IMR-90 (cell line): Measurements from ENCODE around the gene PRSS22. TPM values are rescaled to one million over a fixed set of nuclear protein-coding genes. Genes with fewer than 3 reads are reported as not detected.

Source experiments
- ATAC-seq: fragments of 200-7000 bp; cut with Tn5 transposase; 2 replicates; pipeline ENCODE4 v1.9.1; 2020; ENCODE audit warnings: low read depth, mild to moderate bottlenecking, moderate library complexity
- BruUV-seq: library from RNA; stranded (reverse); fragments of 400-500 nt; replicated peaks from 2 replicates; lab custom pipeline; 2021; lab: Mats Ljungman, UMichigan
- CTCF ChIA-PET: fragments of 300-600 bp; formaldehyde crosslinking; extraction: SDS; loops from one replicate; lab custom pipeline; 2021; ENCODE audit warnings: antibody characterized with exemption; lab: Yijun Ruan, JAX
- POLR2A ChIA-PET: fragments of 300-600 bp; sonication (Branson Sonifier 250); formaldehyde crosslinking; loops from one replicate; lab custom pipeline; 2022; ENCODE audit warnings: antibody characterized with exemption; ENCODE audit not compliant: unreplicated experiment; lab: Charles Lee
- DNase-seq: peaks from one replicate; pipeline ENCODE4 v3.0.0; 2013
- H2AFZ ChIP-seq: replicated peaks from 2 replicates; pipeline ENCODE3; 2013; ENCODE audit warnings: low read length, mild to moderate bottlenecking; ENCODE audit not compliant: poor library complexity
- H2AK5ac ChIP-seq: 2 replicates; pipeline ENCODE4 v1.6.1; 2013; ENCODE audit warnings: low read depth, low read length, inconsistent platforms
- H2AK9ac ChIP-seq: replicated peaks from 2 replicates; pipeline ENCODE3; 2013; ENCODE audit warnings: mild to moderate bottlenecking, low read depth, low read length, moderate library complexity; ENCODE audit not compliant: poor library complexity
- H2BK120ac ChIP-seq: 2 replicates; pipeline ENCODE4 v1.6.1; 2013; ENCODE audit warnings: low read depth, low read length, inconsistent platforms
- H2BK15ac ChIP-seq: 3 replicates; pipeline ENCODE4 v1.6.1; 2013; ENCODE audit warnings: low read depth, low read length, inconsistent platforms
- H2BK20ac ChIP-seq: 2 replicates; pipeline ENCODE4 v1.6.1; 2013; ENCODE audit warnings: low read depth, mild to moderate bottlenecking, inconsistent platforms, low read length, moderate library complexity
- H2BK5ac ChIP-seq: 2 replicates; pipeline ENCODE4 v1.6.1; 2013; ENCODE audit warnings: mild to moderate bottlenecking, low read depth, low read length, inconsistent platforms; ENCODE audit not compliant: poor library complexity, severe bottlenecking
- H3K14ac ChIP-seq: replicated peaks from 2 replicates; pipeline ENCODE4 v1.6.1; 2013; ENCODE audit warnings: low read depth, low read length, inconsistent platforms
- H3K18ac ChIP-seq: 2 replicates; pipeline ENCODE4 v1.6.1; 2013; ENCODE audit warnings: low read depth, low read length, control low read depth
- H3K23ac ChIP-seq: 2 replicates; pipeline ENCODE4 v1.6.1; 2013; ENCODE audit warnings: low read depth, low read length, inconsistent platforms
- H3K27ac ChIP-seq: 2 replicates; pipeline ENCODE4 v1.5.1; 2013; ENCODE audit warnings: mild to moderate bottlenecking, control low read depth, low read length; ENCODE audit not compliant: insufficient read depth
- H3K27me3 ChIP-seq: 2 replicates; pipeline ENCODE4 v1.6.1; 2013; ENCODE audit warnings: low read length; ENCODE audit not compliant: control insufficient read depth, insufficient read depth
- H3K36me3 ChIP-seq: 2 replicates; pipeline ENCODE4 v1.6.1; 2013; ENCODE audit warnings: low read length, mixed read lengths; ENCODE audit not compliant: control insufficient read depth, insufficient read depth
- H3K4ac ChIP-seq: 2 replicates; pipeline ENCODE4 v1.6.1; 2013; ENCODE audit warnings: low read depth, low read length, inconsistent platforms
- H3K4me1 ChIP-seq: 2 replicates; pipeline ENCODE4 v1.6.1; 2013; ENCODE audit warnings: low read length, mixed read lengths; ENCODE audit not compliant: control insufficient read depth, insufficient read depth
- H3K4me2 ChIP-seq: 2 replicates; pipeline ENCODE4 v1.6.1; 2013; ENCODE audit warnings: low read depth, mild to moderate bottlenecking, control low read depth, low read length, moderate library complexity
- H3K4me3 ChIP-seq: 2 replicates; pipeline ENCODE4 v1.5.1; 2013; ENCODE audit warnings: low read depth, mild to moderate bottlenecking, control low read depth, low read length, moderate library complexity; ENCODE audit not compliant: insufficient read depth
- H3K56ac ChIP-seq: 2 replicates; pipeline ENCODE4 v1.6.1; 2013; ENCODE audit warnings: low read length, inconsistent platforms; ENCODE audit not compliant: insufficient read depth; ENCODE audit errors: extremely low read depth
- H3K79me1 ChIP-seq, 2 experiments: 2 replicates each; pipeline ENCODE4 v1.6.1; 2013; ENCODE audit warnings: low read length in 2 of 2, inconsistent platforms in 1 of 2, low read depth in 1 of 2
- H3K9ac ChIP-seq: 2 replicates; pipeline ENCODE4 v1.6.1; 2013; ENCODE audit warnings: low read depth, low read length, control low read depth
- H3K9me1 ChIP-seq: 2 replicates; pipeline ENCODE4 v1.6.1; 2013; ENCODE audit warnings: low read length, inconsistent platforms; ENCODE audit not compliant: insufficient read depth
- H3K9me3 ChIP-seq: 2 replicates; pipeline ENCODE4 v1.6.1; 2013; ENCODE audit warnings: low read length; ENCODE audit not compliant: control insufficient read depth, insufficient read depth
- H4K20me1 ChIP-seq: 2 replicates; pipeline ENCODE4 v1.6.1; 2013; ENCODE audit warnings: low read length, inconsistent platforms; ENCODE audit not compliant: insufficient read depth
- H4K5ac ChIP-seq: 2 replicates; pipeline ENCODE4 v1.6.1; 2013; ENCODE audit warnings: mild to moderate bottlenecking, low read depth, low read length, control low read depth
- H4K8ac ChIP-seq, 2 experiments: 2 replicates each; pipeline ENCODE4 v1.6.1; 2013; ENCODE audit warnings: low read depth in 2 of 2, low read length in 2 of 2, control low read depth in 1 of 2, inconsistent platforms in 1 of 2
- H4K91ac ChIP-seq: 2 replicates; pipeline ENCODE4 v1.6.1; 2013; ENCODE audit warnings: low read depth, low read length, inconsistent platforms; ENCODE audit not compliant: insufficient read depth
- BHLHE40 ChIP-seq: fragments of 150-350 bp; IDR thresholded peaks from 2 replicates; pipeline ENCODE4 v1.6.1; 2016; ENCODE audit warnings: mild to moderate bottlenecking, low read depth, low read length
- CEBPB ChIP-seq: IDR thresholded peaks from 2 replicates; pipeline ENCODE4 v1.6.1; 2012; ENCODE audit warnings: low read depth, low read length, improper control_type of control experiment
- CTCF ChIP-seq: conservative IDR thresholded peaks from 2 replicates; pipeline ENCODE4 v1.5.1; 2012; ENCODE audit warnings: mild to moderate bottlenecking, low read depth, low read length, improper control_type of control experiment
- FOS ChIP-seq: fragments of 150-350 bp; IDR thresholded peaks from 2 replicates; pipeline ENCODE4 v1.6.1; 2016; ENCODE audit warnings: low read depth, low read length
- MAFK ChIP-seq: IDR thresholded peaks from 2 replicates; pipeline ENCODE4 v1.6.1; 2012; ENCODE audit warnings: low read depth, low read length, improper control_type of control experiment
- MAZ ChIP-seq: IDR thresholded peaks from 2 replicates; pipeline ENCODE4 v1.6.1; 2012; ENCODE audit warnings: low read depth, mild to moderate bottlenecking, low read length, improper control_type of control experiment, moderate library complexity, borderline replicate concordance
- MXI1 ChIP-seq: IDR thresholded peaks from 2 replicates; pipeline ENCODE4 v1.6.1; 2012; ENCODE audit warnings: low read depth, mild to moderate bottlenecking, low read length, moderate library complexity, borderline replicate concordance
- NFE2L2 ChIP-seq: fragments of 150-350 bp; IDR thresholded peaks from 2 replicates; pipeline ENCODE4 v1.6.1; 2016; ENCODE audit warnings: low read depth, mild to moderate bottlenecking, low read length
- POLR2A ChIP-seq: IDR thresholded peaks from 2 replicates; pipeline ENCODE4 v1.6.1; 2012; ENCODE audit warnings: mild to moderate bottlenecking, low read depth, low read length
- RAD21 ChIP-seq: IDR thresholded peaks from 2 replicates; pipeline ENCODE4 v1.6.1; 2012; ENCODE audit warnings: low read length, improper control_type of control experiment
- RCOR1 ChIP-seq: IDR thresholded peaks from 2 replicates; pipeline ENCODE4 v1.6.1; 2012; ENCODE audit warnings: mild to moderate bottlenecking, low read length, improper control_type of control experiment; ENCODE audit not compliant: insufficient replicate concordance
- RFX5 ChIP-seq: IDR thresholded peaks from 2 replicates; pipeline ENCODE4 v1.8.0; 2012; ENCODE audit warnings: low read depth, mild to moderate bottlenecking, low read length, moderate library complexity
- USF2 ChIP-seq: fragments of 150-350 bp; IDR thresholded peaks from 2 replicates; pipeline ENCODE4 v1.6.1; 2017; ENCODE audit warnings: mild to moderate bottlenecking, antibody characterized with exemption, low read length, low read depth
- WGBS, 2 experiments: methylation state at CpG; one replicate each; pipeline versions ENCODE4 v1.1.5 to v1.1.7; 2013; ENCODE audit warnings: missing lambda C conversion rate in 2 of 2; ENCODE audit not compliant: insufficient read length in 1 of 2; ENCODE audit errors: extremely low coverage in 2 of 2; 5-methylcytosine and 5-hydroxymethylcytosine counted together
- dilution Hi-C: fragments of 300-500 bp; cut with HindIII; formaldehyde crosslinking; loops from one replicate; pipeline ENCODE4 v1.14.3; 2018; ENCODE audit warnings: low sequenced_read_pairs; ENCODE audit not compliant: unreplicated experiment
- in situ Hi-C: fragments of 300-500 bp; cut with MboI; formaldehyde crosslinking; loops from 3 replicates; pipeline ENCODE4 v1.14.3; 2019; ENCODE audit warnings: low sequenced_read_pairs, inconsistent platforms, mixed read lengths
- intact Hi-C: fragments of 100-400 bp; cut with micrococcal nuclease; formaldehyde crosslinking; loops from 2 replicates; pipeline ENCODE4 v1.10.0; 2022
- polyA plus RNA-seq, 3 experiments: library from polyadenylated mRNA; depleted of rRNA; stranded (reverse); fragments of >200 nt; gene quantifications; 2 replicates each; pipeline ENCODE4 v1.2.3, GENCODE V29; 2012; ENCODE audit warnings: low replicate concordance in 1 of 3
- total RNA-seq: library from RNA; depleted of rRNA; stranded (reverse); fragments of >200 nt; gene quantifications from 2 replicates; pipeline ENCODE4 v1.2.3, GENCODE V29; 2012

The PRSS22 gene
- total and polyA plus RNA-seq, 2 of the 4 experiments (the other 2 are of a cell fraction), result not detected

- Histone ChIP-seq H4K8ac (peak overlapping the region in 1 of 2 experiments; percentile 45; a peak in 1 of 4 replicates), H3K23ac (no peak overlapping the region), H3K4me3 (no peak overlapping the region), H3K56ac (no peak overlapping the region), H3K36me3 (no peaks in the 10 kb centered on the region), H3K4ac (peak overlapping the region; percentile 26; the same call in 1 of the 2 replicates), H2BK15ac (peak overlapping the region; percentile 88; the same call in 1 of the 3 replicates), H3K18ac (no peak overlapping the region), H2BK5ac (no peak overlapping the region), H3K9ac (no peak overlapping the region), H2BK20ac (no peak overlapping the region; the same call in 1 of the 2 replicates), H2AFZ (peak overlapping the region; percentile 23), H4K91ac (no peak overlapping the region), H2BK120ac (no peak overlapping the region; the same call in 1 of the 2 replicates), H3K9me1 (peaks cover 10% of the 10 kb centered on the region), H3K9me3 (no peaks in the 10 kb centered on the region), H3K4me1 (peaks cover 10% of the 10 kb centered on the region), H3K27me3 (no peaks in the 10 kb centered on the region; the same call in 1 of the 2 replicates), H4K5ac (no peak overlapping the region), H3K27ac (no peak overlapping the region), H3K79me1 (no peaks in the 10 kb centered on the region), H3K14ac (no peak overlapping the region), H2AK9ac (peak overlapping the region; percentile 94), H3K4me2 (no peak overlapping the region), H2AK5ac (peak overlapping the region; percentile 59), H4K20me1 (peaks cover 7% of the 10 kb centered on the region; the same call in 1 of the 2 replicates)
- 80% methylated on average over 4 of the region's 15 CpGs; no CpG with 5 or more reads in 1 of the 2 experiments for WGBS, 2 experiments
- BruUV-seq, result no TSS peak
- CTCF ChIA-PET, result interaction anchor here (0.6 to 2.6 kb wide), 12 partner anchors 7 to 107 kb away, joined by 3 to 54 read pairs (median 5); partner anchors contain the start of genes FLYWCH1 and FLYWCH2
- dilution Hi-C loops (no loop called here), in situ Hi-C loops (loop anchor here (10.0 kb wide), 1 partner anchor 75 kb away; the partner anchor contains the start of gene FLYWCH1), intact Hi-C loops (loop anchor here (1.0 to 5.0 kb wide), 3 partner anchors 28 to 79 kb away; no protein-coding TSS in a partner anchor)
- TF ChIP-seq CTCF (no peak), FOS (no peak), RFX5 (no peak), RAD21 (no peak), CEBPB (no peak), USF2 (no peak), MAZ (no peak), BHLHE40 (no peak), POLR2A (no peak), RCOR1 (no peak), MXI1 (no peak), MAFK (no peak), NFE2L2 (no peak)
- ATAC-seq, result no peak
- POLR2A ChIA-PET, result interaction anchor here (1.8 kb wide), 1 partner anchor 28 kb away, joined by 6 read pairs; no protein-coding TSS in a partner anchor
- no peak for DNase-seq
Measured at GRCh38 chr16:2839650-2840450, 18.1 kb downstream of the PRSS22 start.
